HG03565 (cell line): Measurements from ENCODE around the gene LRRC2.
"Not testable (repeated sequence)": the region's sequence is repeated elsewhere in the genome, so short reads cannot be mapped to it uniquely, and the experiment has no call there.

Source experiments
- ATAC-seq: cut with Tn5 transposase; IDR thresholded peaks from one replicate; pipeline ENCODE4 v1.9.1; 2021; ENCODE audit warnings: mild to moderate bottlenecking, moderate library complexity; ENCODE audit not compliant: unreplicated experiment

LRRC2 gene

DNA sequence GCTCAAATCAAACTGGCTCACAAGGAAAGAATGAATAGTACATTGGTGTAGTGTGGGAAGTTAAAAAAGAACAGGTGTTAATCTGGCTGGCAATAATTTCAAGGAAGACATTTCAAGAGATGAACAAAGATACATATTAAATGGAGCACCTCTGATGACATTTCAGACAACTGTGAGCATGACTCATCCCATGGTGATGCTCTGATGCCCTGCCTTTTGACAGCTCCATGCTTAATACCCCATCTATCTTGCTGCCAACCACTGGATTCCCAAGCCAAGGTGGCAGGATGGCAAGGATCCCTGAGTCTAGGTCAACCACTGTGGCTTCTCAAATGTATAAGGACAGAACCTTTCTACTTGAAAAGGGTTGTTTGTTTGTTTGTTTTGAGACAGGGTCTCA is 29.3 kb downstream of the LRRC2 start:
- no peak for ATAC-seq

DNA sequence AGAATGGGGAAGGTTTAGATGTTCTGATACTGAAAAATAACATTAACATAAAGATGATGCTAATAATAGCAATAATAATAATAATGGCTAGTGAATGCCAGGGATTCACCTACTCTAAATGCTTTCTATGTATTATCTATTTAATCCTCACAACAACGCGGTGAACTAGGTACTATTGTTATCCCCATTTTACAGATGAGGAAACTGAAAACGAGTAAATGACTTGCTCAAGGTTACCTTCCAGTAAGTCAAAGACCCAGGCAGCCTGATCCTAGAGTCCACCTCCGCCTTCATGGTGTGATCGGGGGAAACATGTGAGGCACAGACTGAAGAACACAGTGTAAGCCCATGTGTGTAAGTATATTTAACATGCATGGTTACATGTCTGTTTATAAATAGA is 30.4 kb downstream of the LRRC2 start:
- no peak for ATAC-seq

DNA sequence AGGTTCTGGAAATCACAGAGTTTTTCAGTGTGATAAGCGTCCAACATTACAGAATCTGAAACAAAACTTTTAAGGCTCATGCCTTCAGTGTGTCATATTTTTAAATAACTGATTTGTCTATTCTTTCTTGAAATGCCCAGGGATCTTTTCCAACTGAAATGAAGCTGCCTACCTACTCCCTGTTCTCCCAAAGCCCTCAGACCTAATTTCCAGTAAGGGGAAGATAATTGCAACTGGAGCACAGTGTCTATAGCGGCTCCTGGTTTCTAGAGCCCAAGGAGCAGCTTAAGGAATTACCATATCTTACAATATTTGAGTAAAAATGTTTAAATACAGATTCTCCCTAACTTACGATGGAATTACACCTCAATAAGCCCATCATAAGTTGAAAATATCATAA is 33.0 kb downstream of the LRRC2 start:
- ATAC-seq, result no peak

DNA sequence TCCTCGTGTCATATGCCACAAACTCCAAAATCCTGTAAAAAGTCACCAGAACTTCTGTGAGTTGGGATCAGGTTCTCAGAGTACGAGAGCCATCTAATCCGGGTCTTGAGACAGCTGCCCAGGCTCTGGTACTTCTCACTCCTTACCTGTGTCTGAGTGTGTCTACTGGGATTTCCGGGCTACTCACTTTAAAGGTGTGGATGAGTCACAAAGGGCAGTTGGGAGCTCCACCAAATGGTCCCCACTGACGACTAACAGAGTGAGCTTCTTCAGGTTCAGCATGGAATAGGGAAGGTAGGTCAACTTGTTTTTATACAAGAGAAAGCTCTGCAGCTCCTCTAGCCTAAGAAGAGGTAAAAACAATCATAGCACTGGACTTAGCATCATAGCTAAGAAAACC is 38.9 kb downstream of the LRRC2 start:
- ATAC-seq, result no peak

DNA sequence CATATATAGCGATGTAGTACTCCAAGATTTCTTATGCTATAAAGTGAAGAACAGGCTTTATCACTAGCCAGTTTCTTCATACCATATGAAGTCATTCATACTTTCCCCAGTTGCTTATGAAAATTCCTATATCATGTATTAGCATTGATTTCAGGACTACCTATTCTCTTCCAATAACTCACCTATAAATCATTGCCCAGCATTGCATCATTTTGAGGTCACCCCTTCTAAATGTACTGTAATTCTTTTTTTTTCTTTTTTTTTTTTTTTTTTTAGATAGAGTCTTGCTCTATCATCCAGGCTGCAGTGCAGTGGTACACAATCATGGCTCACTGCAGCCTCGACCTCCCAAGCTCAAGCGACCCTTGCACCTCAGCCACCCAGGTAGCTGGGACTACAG is 41.3 kb downstream of the LRRC2 start:
- no peak for ATAC-seq

DNA sequence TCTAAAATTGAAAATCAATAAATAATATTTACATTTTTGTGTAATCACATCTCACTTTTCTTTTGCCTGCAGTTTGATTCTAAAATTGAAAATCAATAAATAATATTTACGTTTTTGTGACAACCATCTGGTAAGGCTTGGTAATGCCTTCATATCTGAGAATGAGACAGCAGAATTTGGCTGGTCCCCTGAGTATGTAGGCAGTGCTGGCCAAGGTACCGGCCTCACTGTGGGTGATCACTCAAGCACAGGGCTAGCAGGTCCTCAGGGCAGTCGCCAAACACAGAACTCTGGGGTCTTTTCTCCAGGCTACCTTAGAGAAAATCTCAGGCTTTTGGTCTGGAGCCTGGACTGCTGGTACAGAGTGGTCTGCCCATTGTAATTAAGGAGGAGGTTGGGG is 42.1 kb downstream of the LRRC2 start:
- ATAC-seq, result no peak

DNA sequence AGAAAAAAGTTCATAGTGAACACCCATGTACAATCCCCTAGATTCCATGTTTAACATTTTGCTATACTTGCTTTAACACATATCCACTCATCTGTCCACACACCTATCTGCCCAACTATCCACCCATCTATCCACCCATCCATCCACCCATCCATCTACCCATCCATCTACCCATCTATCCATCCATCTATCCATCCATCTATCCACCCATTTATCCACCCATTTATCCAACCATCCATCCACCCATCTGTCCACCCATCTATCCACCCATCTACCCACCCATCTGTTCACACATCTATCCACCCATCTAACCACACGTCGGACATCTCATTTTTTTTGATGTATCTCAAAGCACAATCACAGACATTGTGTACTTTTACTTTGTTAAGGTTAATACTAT is 42.5 kb downstream of the LRRC2 start:
- no peak for ATAC-seq

DNA sequence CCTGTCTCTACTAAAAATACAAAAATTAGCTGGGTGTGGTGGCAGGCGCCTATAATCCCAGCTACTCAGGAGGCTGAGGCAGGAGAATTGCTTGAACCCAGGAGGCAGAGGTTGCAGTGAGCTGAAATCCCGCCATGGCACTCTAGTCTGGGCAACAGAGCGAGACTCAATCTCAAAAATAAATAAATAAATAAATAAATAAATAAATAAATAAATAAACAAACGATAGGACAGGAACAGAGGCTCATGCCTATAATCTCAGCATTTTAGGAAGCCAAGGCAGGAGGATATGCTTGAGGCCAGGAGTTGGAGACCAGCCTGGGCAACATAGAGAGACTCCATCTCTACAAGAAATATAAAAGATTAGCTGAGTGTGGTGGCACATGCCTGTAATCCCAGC is 43.9 kb downstream of the LRRC2 start:
- ATAC-seq, result not testable (repeated sequence)

DNA sequence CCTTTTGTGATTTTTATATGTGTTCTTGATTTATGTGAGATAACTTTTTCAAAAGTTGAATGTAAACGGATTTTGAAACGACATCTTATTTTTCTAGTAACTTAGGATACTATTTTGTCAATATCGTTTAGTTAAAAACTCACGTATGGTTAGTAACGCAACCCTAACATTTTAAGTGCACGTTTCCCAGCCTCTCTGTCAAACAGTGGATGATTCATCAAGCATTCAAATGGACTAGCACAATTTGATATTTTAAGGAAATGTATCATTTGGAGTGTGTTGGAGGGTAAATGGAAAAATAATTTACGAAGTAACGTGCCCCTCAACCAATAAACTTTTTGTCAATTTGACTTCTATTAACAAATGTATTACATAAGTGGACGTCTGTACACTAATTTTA is 45.0 kb downstream of the LRRC2 start:
- no peak for ATAC-seq

DNA sequence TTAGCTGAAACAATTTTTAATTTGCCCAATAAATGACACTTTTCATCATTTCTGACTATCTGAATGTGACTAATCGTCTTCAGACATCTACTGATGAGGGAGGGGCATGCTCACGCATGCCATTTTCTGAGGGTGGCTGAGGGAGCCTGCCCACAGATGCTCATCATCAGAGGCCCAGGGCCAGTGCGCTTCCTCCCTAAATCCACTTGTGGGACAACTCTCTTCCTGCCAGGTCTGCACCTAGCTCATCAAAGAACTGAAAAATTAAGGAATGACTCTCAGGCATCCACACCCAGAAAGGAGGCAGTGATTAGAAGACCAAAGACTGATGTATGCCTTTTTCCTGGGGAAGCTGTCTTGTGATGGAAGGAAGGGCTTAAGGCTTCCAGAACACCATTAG is 45.6 kb downstream of the LRRC2 start:
- no peak for ATAC-seq

DNA sequence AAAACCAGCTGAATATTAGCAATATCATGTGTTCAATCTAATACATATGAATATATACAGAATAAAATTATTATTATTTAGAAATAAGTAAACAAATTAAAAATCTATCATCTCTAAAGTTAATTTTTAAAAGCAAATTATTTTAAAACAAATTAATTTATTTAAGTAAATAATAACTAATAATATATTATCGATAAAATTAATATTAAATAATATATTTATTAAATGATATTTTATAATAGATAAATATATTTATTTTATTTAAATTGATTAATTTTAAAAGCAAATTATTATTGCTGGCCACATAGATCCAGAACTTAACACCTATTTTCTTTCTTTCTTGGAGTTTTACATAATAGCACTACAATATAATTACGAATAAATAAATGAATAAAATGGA is 46.1 kb downstream of the LRRC2 start:
- no peak for ATAC-seq

DNA sequence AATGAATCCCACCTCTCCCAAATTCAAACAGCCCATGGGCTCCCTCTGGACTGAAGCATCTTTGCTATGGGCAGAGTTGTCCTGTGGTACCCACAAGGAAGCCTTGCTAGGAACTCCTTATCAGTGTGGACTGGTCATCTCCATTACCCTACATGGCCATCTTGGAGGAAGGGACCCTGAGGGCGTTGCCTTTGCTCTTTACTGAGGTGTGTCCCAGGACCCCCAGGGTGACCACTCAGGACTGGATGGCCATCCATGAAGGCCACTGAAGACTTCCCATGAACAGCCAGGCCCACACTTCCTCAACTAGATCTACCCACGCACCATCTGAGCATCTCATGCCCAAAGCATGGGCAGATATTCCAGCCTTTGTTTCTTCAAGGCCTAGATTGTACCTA is 48.3 kb downstream of the LRRC2 start:
- ATAC-seq, result no peak

DNA sequence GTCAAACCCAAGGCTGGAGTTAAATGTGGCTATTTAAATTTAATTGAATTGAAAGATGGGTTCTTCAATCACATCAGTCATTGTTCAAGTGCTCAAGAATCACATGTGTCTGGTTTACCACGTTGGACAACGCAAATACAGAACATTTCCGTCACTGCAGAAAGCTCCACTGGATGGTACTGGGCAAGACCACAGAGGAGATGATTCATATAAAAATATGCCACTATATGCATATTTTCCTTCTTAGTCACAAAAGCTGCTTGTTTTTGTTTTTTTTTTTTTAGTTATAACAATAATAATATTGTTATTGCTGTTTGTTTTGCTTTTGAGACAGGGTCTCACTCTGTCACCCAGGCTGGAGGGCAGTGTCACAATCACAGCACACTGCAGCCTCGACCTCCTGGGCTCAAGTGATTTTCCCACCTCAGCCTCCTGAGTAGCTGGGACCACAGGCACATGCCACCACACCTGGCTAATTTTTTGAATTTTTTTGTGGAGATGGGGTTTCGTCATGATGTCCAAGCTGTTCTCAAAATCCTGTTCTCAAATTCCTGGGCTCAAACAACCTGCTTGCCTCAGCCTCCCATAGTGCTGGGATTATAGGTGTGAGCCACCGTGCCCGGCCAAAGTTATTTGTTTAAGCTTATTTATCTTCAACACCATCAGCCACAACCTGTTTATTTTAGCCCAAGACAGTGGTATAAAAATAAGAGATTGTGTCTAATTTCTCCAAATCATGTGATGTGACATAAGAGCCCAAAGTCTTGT is 48.9 kb downstream of the LRRC2 start:
- ATAC-seq, result no peak

DNA sequence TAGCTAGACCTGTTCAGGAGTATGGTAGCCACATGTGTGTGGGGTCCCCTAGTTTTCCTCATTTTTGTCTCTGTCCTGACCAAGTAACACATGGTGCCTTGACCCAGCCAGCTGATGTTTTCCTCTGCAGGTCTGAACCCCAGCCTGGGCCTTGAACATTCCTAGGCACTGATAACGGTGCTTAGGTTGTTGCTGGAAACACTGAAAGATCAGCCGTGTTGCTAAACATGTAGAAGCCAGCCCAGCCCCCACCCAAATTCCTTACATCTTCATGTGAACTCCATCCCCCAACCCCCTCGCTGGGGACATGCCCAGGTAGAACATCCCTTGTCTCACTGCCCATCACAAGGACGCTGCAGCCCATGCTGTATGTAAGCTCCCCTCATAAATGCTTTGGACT is 49.6 kb downstream of the LRRC2 start:
- no peak for ATAC-seq

DNA sequence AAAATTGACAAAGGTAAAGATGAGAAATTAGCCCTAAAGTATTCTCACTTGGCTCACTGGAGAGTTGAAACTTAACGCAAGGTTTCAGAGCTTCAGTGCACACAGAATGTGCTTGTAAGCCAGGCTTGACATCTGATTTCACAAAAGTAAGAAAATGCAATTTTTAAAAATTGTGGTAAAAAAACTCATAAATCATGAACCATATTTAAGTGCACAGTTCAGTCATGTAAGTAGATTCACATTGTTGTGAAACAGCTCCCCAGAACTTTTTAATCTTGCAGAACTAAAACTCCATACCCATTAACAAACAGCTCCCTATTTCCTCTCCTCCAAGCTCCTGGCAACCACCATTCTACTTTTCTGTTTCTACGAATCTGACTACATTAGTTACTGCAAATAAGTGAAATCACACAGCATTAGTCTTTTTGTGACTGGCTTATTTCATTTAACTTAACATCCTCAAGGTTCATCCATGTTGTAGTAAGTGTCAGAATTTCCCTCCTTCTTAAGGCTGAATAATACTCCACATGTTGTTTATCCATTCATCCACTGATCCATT is 53.8 kb downstream of the LRRC2 start:
- no peak for ATAC-seq

DNA sequence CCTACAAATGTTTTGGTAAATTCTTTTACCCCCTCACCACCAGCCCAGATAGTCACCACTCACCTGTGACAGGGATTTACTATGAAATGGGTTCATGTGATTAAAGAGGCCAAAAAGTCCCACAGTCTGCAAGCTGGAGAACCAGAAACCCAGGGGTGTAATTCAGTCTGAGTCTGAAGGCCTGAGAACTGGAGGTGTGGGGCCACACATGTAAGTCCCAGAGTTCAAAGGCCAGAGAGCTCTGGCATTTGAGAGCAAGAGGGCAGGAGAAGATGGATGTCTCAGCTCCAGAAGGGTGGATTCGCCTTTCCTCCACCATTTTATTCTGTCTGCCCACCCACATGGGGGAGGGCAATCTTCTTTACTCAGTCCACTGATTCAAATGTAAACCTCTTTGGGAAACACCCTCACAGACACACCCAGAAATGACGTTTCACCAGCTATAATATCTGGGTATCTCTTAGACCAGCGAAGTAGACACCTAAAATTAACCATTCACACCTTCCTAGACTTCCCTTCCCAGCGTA is 56.4 kb downstream of the LRRC2 start:
- ATAC-seq, result no peak

DNA sequence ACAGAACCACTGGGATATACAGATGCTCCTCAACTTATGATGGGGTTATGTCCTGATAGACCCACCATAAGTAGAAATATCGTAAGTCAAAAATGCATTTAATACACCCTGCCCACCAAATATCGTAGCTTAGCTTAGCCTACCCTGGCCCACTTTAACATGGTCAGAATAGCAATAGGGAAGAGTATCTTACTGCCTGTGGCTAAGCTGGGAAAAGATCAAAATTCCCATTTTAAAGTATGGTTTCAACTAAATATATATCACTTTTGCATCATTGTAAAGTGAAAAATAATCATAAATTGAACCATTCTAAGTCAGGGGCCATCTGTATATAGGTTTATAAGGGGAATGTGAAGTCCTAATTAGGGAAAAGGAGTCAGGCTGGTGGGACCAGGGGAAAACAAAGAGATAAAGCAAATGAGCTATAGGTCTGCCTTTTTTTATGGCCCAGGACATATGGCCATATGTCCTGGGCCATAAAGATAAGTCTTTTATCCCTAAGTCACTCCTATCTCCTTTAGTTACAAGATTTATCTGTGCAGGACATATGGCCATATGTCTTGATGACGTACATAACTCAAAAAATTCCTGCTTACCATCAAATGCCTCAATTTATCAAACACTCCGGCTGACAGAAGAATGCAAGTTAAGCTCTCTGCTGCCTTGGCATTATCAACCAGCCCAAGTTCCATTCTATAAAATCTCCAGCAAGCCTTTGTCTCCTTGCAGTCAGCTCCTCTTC is 57.1 kb downstream of the LRRC2 start:
- ATAC-seq, result no peak

DNA sequence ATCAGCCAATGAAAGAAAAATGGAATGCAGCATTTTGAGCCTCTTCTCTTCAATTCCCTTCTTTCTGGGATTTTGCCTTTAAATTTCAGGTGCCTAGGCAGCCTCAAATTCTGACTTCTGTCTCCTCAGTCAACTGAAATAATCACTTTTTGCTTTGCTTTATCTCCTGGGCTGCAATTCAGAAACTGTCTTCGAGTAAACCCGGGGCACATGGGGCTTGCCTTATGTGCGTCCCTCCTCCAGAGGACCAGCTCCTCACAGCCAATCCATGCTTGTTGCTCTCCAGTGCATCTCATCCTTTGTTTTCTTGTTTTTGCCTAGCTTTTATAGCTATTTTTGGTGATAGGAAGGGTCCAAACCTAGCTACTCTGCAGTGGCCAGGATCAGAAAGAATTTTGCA is 59.6 kb downstream of the LRRC2 start:
- no peak for ATAC-seq

DNA sequence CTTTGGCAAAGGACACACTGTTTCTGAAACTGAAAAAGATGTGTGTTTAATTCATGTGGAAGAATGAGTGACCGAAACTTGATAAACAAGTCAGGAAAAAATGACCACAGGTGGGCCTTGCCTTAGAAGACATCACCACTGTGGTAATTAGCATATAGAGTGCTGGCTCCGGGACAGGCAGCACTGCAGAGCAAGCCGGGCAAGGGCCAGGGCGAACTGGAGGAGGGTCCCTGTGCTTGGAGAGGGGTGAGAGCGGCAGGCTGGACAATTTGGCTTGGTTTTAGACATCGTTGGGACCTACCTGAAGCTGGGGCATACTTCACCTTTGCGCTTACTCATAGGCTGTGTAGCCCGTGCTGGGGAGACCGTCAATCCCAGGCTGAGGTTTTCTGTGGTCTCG is 60.1 kb downstream of the LRRC2 start:
- no peak for ATAC-seq

DNA sequence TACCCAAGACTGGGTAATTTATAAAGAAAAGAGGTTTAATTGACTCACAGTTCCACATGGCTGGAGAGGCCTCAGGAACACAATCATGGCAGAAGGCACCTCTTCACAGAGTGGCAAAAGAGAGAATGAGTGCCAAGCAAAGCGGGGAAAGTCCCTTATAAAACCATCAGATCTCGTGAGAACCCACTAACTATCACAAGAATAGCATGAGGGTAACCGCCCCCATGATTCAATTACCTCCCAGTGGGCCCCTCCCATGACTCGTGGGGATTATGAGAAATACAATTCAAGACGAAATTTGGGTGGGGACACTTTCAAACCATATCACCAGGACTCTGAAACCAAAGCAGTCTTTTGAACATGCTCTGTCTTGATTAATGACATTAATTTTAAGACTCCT is 61.3 kb downstream of the LRRC2 start:
- no peak for ATAC-seq

DNA sequence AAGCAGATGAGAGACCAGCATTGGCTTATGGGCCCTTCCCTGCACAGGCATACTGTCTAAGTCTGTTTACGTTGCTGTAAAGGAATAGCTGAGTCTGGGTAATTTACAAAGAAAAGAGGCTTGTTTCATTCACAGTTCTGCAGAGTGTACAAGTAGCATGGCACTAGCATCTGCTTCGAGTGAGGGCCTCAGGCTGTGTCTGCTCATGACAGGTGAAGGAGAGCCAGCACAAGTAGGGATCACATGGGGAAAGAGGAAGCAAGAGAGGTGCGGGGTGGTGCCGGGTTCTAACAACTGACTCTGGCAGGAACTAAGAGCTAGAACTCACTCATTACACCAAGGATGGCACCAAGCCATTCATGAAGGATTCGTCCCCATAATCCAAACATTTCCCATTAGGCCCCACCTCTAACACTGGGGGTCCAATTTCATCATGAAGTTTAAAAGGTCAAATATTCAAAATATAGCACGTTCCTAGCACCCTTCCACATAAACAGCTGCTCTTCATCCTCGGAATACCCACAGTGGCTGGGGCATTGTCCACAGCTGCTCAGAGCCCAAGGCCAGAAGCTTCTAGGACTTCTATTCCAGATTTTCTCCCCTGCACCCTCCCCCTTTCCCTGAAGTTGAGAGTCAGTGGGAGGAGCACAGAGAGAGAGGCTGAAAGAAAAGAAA is 62.8 kb downstream of the LRRC2 start:
- ATAC-seq, result no peak

DNA sequence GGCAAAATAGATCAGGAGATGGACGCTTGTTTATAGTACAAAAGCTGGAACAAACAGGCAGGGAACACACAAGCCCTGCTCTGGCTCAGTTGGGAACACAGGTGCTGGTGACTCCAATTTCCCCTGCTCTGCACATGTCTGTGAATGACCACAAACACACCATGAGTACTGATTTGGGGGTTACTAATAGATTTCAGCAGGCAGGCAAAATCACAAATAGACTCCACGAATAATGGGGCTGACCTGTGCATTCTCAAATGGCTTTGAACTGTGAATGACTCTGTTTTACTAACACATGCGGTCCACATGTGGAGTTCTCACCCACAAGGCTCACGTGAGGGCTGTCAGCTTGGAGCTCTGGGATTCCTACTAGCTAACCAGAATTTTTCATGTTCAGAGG is 64.4 kb downstream of the LRRC2 start:
- ATAC-seq, result no peak
